Osteocyte (in vitro differentiated cells): ENCODE data around the gene MMADHC. TPM values are rescaled to one million over a fixed set of nuclear protein-coding genes. Genes with fewer than 3 reads are reported as not detected.
A peak's percentile ranks its signal among the peaks of the same experiment; 100 is the strongest.

Experiments
- DNase-seq: peaks from one replicate; pipeline ENCODE4 v3.0.0; 2021; ENCODE audit warnings: mixed read lengths; ENCODE audit not compliant: unreplicated experiment; ENCODE audit errors: extremely low spot score
- H3K27ac Mint-ChIP-seq: one replicate; pipeline ENCODE4 v1.8.0; 2021; ENCODE audit warnings: mild to moderate bottlenecking, mixed read lengths; ENCODE audit not compliant: unreplicated experiment
- H3K27me3 Mint-ChIP-seq: one replicate; pipeline ENCODE4 v1.8.0; 2021; ENCODE audit warnings: mixed read lengths; ENCODE audit not compliant: unreplicated experiment
- H3K36me3 Mint-ChIP-seq: one replicate; pipeline ENCODE4 v1.8.0; 2021; ENCODE audit warnings: mixed read lengths; ENCODE audit not compliant: unreplicated experiment
- H3K4me1 Mint-ChIP-seq: one replicate; pipeline ENCODE4 v1.8.0; 2021; ENCODE audit warnings: mixed read lengths; ENCODE audit not compliant: unreplicated experiment
- H3K4me3 Mint-ChIP-seq: one replicate; pipeline ENCODE4 v1.8.0; 2021; ENCODE audit warnings: mild to moderate bottlenecking, moderate library complexity, mixed read lengths; ENCODE audit not compliant: unreplicated experiment
- H3K9me3 Mint-ChIP-seq: one replicate; pipeline ENCODE4 v1.8.0; 2021; ENCODE audit warnings: mixed read lengths; ENCODE audit not compliant: unreplicated experiment
- total RNA-seq: library from RNA; stranded (reverse); gene quantifications from 2 replicates; pipeline ENCODE4 v1.2.1, GENCODE V29; 2021
- TF ChIP-seq, protein P1 (sequence below): fragments of 200-600 bp; sonication (generic); IDR thresholded peaks from 2 replicates; pipeline ENCODE4 v1.5.0; 2021; ENCODE audit warnings: antibody characterized with exemption, mild to moderate bottlenecking, moderate library complexity

MMADHC gene
- total RNA-seq, 1 donor from 2014 or later, result 96.6 TPM

GRCh38 chr2:149595056-149595963 lies 7.7 kb upstream of the MMADHC start:
- Mint-ChIP-seq H3K9me3 (peaks cover 6% of the 10 kb centered on the region), H3K4me3 (no peak overlapping the region), H3K36me3 (peaks cover 4% of the 10 kb centered on the region), H3K4me1 (peaks cover 25% of the 10 kb centered on the region), H3K27ac (no peak overlapping the region), H3K27me3 (no peaks in the 10 kb centered on the region)
- DNase-seq, result no peak
- TF ChIP-seq, protein P1, sequence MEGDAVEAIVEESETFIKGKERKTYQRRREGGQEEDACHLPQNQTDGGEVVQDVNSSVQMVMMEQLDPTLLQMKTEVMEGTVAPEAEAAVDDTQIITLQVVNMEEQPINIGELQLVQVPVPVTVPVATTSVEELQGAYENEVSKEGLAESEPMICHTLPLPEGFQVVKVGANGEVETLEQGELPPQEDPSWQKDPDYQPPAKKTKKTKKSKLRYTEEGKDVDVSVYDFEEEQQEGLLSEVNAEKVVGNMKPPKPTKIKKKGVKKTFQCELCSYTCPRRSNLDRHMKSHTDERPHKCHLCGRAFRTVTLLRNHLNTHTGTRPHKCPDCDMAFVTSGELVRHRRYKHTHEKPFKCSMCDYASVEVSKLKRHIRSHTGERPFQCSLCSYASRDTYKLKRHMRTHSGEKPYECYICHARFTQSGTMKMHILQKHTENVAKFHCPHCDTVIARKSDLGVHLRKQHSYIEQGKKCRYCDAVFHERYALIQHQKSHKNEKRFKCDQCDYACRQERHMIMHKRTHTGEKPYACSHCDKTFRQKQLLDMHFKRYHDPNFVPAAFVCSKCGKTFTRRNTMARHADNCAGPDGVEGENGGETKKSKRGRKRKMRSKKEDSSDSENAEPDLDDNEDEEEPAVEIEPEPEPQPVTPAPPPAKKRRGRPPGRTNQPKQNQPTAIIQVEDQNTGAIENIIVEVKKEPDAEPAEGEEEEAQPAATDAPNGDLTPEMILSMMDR, result peak; percentile 63

- Mint-ChIP-seq H3K4me1 (peaks cover 27% of the 10 kb centered on the region), H3K9me3 (no peaks in the 10 kb centered on the region), H3K27me3 (no peaks in the 10 kb centered on the region), H3K4me3 (no peak overlapping the region), H3K36me3 (no peaks in the 10 kb centered on the region), H3K27ac (no peak overlapping the region)
- TF ChIP-seq, protein P1, result no peak
- no peak for DNase-seq
Observed at GRCh38 chr2:149594411-149594810, 6.8 kb upstream of the MMADHC start.

GRCh38 chr2:149587950-149588487 lies 444 bp upstream of the MMADHC start:
- Mint-ChIP-seq H3K9me3 (no peaks in the 10 kb centered on the region), H3K36me3 (peaks cover 16% of the 10 kb centered on the region), H3K4me3 (peak overlapping the region; percentile 99), H3K27me3 (no peaks in the 10 kb centered on the region), H3K4me1 (peaks cover 43% of the 10 kb centered on the region), H3K27ac (peak overlapping the region; percentile 100)
- DNase-seq, result no peak
- TF ChIP-seq, protein P1, result no peak

DNA sequence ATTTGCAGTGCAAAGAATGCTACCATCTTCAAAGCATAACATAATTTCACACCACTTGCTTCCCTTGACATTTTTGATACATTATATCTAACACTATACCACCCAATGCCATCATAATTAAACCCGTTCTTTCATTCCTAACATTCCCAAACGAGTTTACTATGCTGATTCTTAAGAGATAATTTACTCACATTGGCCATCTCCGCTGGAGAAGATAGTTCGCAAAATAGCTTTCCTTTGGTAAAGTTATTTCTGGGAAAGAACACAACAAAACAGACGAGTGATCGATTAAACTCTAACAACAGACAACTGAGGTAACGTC lies 716 bp downstream of the MMADHC start:
- TF ChIP-seq, protein P1, result no peak
- Mint-ChIP-seq H3K4me1 (peaks cover 50% of the 10 kb centered on the region), H3K27me3 (no peaks in the 10 kb centered on the region), H3K36me3 (peaks cover 25% of the 10 kb centered on the region), H3K4me3 (peak overlapping the region; percentile 99), H3K27ac (peak overlapping the region; percentile 100), H3K9me3 (no peaks in the 10 kb centered on the region)
- no peak for DNase-seq

- H3K36me3 Mint-ChIP-seq, result peaks cover 33% of the 10 kb centered on the region
Observed at GRCh38 chr2:149586063-149586462, 1.5 kb downstream of the MMADHC start.

More at GRCh38 chr2:149586063-149586462, 1.5 kb downstream of the MMADHC start:
- TF ChIP-seq, protein P1, result no peak
- Mint-ChIP-seq H3K27me3 (no peaks in the 10 kb centered on the region), H3K4me1 (peaks cover 51% of the 10 kb centered on the region), H3K9me3 (no peaks in the 10 kb centered on the region), H3K27ac (no peak overlapping the region), H3K4me3 (peak overlapping the region; percentile 99)
- no peak for DNase-seq
